Measurements from ENCODE around the gene GLI3. TPM values are rescaled to one million over a fixed set of nuclear protein-coding genes. Genes with fewer than 3 reads are reported as not detected.

The GLI3 gene
- total RNA-seq, 4 donors from 2014 or later: 16.5 to 105 (median 22.6) TPM

- Histone ChIP-seq H3K27me3 (no peaks in the 10 kb centered on the region), H3K27ac (peak overlapping the region in 1 of 2 donors; percentile 33), H3K4me3 (no peak overlapping the region), H3K4me1 (peaks cover 0 to 7% of the 10 kb centered on the region in 2 donors), H3K9me3 (no peaks in the 10 kb centered on the region), H3K36me3 (no peaks in the 10 kb centered on the region)
- TF ChIP-seq CTCF (IDR thresholded peaks at IDR 0.05) (no peak), POLR2A (IDR thresholded peaks at IDR 0.05) (no peak)
- DNase-seq: no peak
- intact Hi-C loops (cut with DNase I; ENCODE audit: low total_unique reads): no loop called here
These were observed 134.0 kb downstream of the GLI3 start for GRCh38 chr7:42103020-42103419.

GRCh38 chr7:42102301-42102700 is 134.7 kb downstream of the GLI3 start:
- H3K27me3 ChIP-seq: no peaks in the 10 kb centered on the region
- no peaks in the 10 kb centered on the region for H3K36me3 ChIP-seq
- no peaks in the 10 kb centered on the region for H3K9me3 ChIP-seq
- peaks cover under 1 to 6% of the 10 kb centered on the region in 2 donors for H3K4me1 ChIP-seq
- no peak for TF ChIP-seq POLR2A (IDR thresholded peaks at IDR 0.05)
- no peak for TF ChIP-seq CTCF (IDR thresholded peaks at IDR 0.05)
- intact Hi-C loops (cut with DNase I; ENCODE audit: low total_unique reads): no loop called here
- H3K27ac ChIP-seq: no peak overlapping the region
- no peak for DNase-seq
- no peak overlapping the region for H3K4me3 ChIP-seq

GRCh38 chr7:42100156-42100508 is 136.9 kb downstream of the GLI3 start:
- TF ChIP-seq POLR2A (IDR thresholded peaks at IDR 0.05): no peak
- no peak for TF ChIP-seq CTCF (IDR thresholded peaks at IDR 0.05)
- Histone ChIP-seq H3K9me3 (no peaks in the 10 kb centered on the region), H3K4me1 (peaks cover 0 to 8% of the 10 kb centered on the region in 2 donors), H3K27me3 (no peaks in the 10 kb centered on the region), H3K36me3 (no peaks in the 10 kb centered on the region), H3K27ac (no peak overlapping the region), H3K4me3 (no peak overlapping the region)
- intact Hi-C loops (cut with DNase I; ENCODE audit: low total_unique reads): no loop called here
- no peak for DNase-seq

GRCh38 chr7:42099470-42100155 is 137.4 kb downstream of the GLI3 start:
- Histone ChIP-seq H3K9me3 (no peaks in the 10 kb centered on the region), H3K27me3 (no peaks in the 10 kb centered on the region), H3K27ac (no peak overlapping the region), H3K36me3 (no peaks in the 10 kb centered on the region), H3K4me1 (peaks cover 0 to 8% of the 10 kb centered on the region in 2 donors), H3K4me3 (no peak overlapping the region)
- intact Hi-C loops (cut with DNase I; ENCODE audit: low total_unique reads): no loop called here
- no peak for TF ChIP-seq CTCF (IDR thresholded peaks at IDR 0.05)
- TF ChIP-seq POLR2A (IDR thresholded peaks at IDR 0.05): no peak
- no peak for DNase-seq

GRCh38 chr7:42099066-42099465 is 137.9 kb downstream of the GLI3 start:
- TF ChIP-seq CTCF (IDR thresholded peaks at IDR 0.05) (no peak), POLR2A (IDR thresholded peaks at IDR 0.05) (no peak)
- Histone ChIP-seq H3K36me3 (no peaks in the 10 kb centered on the region), H3K27ac (no peak overlapping the region), H3K4me3 (no peak overlapping the region), H3K4me1 (peaks cover 0 to 8% of the 10 kb centered on the region in 2 donors), H3K27me3 (no peaks in the 10 kb centered on the region), H3K9me3 (no peaks in the 10 kb centered on the region)
- intact Hi-C loops (cut with DNase I; ENCODE audit: low total_unique reads): no loop called here
- no peak for DNase-seq
